HepG2 (cell line): ENCODE data around the gene SSBP4. TPM values are rescaled to one million over a fixed set of nuclear protein-coding genes. Genes with fewer than 3 reads are reported as not detected.

Experiments used
- AFF4 ChIP-seq: sonication (generic); formaldehyde crosslinking; IDR thresholded peaks from 2 replicates; pipeline ENCODE4 v1.4.0; 2020; ENCODE audit warnings: missing genetic modification reagents
- EZH2 ChIP-seq: conservative IDR thresholded peaks from 2 replicates; pipeline ENCODE4 v1.6.1; 2012; ENCODE audit warnings: mild to moderate bottlenecking, low read depth, low read length, moderate library complexity
- FOSL1 ChIP-seq: sonication (generic); formaldehyde crosslinking; IDR thresholded peaks from 2 replicates; pipeline ENCODE4 v1.9.0; 2021; ENCODE audit warnings: missing genetic modification reagents, borderline replicate concordance
- ISL2 ChIP-seq: sonication (generic); formaldehyde crosslinking; IDR thresholded peaks from 2 replicates; pipeline ENCODE4 v1.5.0; 2020; ENCODE audit warnings: missing genetic modification reagents
- JUND ChIP-seq: sonication (generic); formaldehyde crosslinking; IDR thresholded peaks from 2 replicates; pipeline ENCODE4 v1.8.0; 2022; ENCODE audit warnings: mild to moderate bottlenecking, missing genetic modification reagents
- KDM6A ChIP-seq: IDR thresholded peaks from 2 replicates; pipeline ENCODE4 v1.6.1; 2016; ENCODE audit warnings: low read depth
- KLF9 ChIP-seq: IDR thresholded peaks from 2 replicates; pipeline ENCODE4 v1.6.1; 2016; ENCODE audit warnings: low read depth
- MEIS2 ChIP-seq: sonication (generic); formaldehyde crosslinking; IDR thresholded peaks from 2 replicates; pipeline ENCODE4 v1.9.0; 2021; ENCODE audit warnings: mild to moderate bottlenecking, missing genetic modification reagents
- NONO ChIP-seq, 2 experiments: fragments of 450-650 bp in 1 of 2; sonication (generic) in 1 of 2; formaldehyde crosslinking in 1 of 2; IDR thresholded peaks in 1 of 2; conservative IDR thresholded peaks in 1 of 2; 2 replicates each; pipeline versions ENCODE4 v1.6.1 to v1.8.0; 2017 to 2022; ENCODE audit warnings: mild to moderate bottlenecking in 1 of 2, missing genetic modification reagents in 1 of 2, moderate library complexity in 1 of 2
- PAXIP1 ChIP-seq: sonication (generic); formaldehyde crosslinking; conservative IDR thresholded peaks from 2 replicates; pipeline ENCODE4 v1.4.0; 2020; ENCODE audit warnings: mild to moderate bottlenecking, missing genetic modification reagents, moderate library complexity
- SCMH1 ChIP-seq: sonication (generic); formaldehyde crosslinking; IDR thresholded peaks from 2 replicates; pipeline ENCODE4 v1.9.0; 2021; ENCODE audit warnings: missing genetic modification reagents, mild to moderate bottlenecking, borderline replicate concordance
- TGIF2 ChIP-seq: IDR thresholded peaks from 2 replicates; pipeline ENCODE4 v1.6.1; 2016; ENCODE audit warnings: control low read depth, missing compliant biosample characterization
- ZNF180 ChIP-seq: sonication (generic); formaldehyde crosslinking; IDR thresholded peaks from 2 replicates; pipeline ENCODE4 v1.4.0; 2020; ENCODE audit warnings: low read depth, missing genetic modification reagents, borderline replicate concordance
- ZNF343 ChIP-seq: sonication (generic); formaldehyde crosslinking; IDR thresholded peaks from 2 replicates; pipeline ENCODE4 v1.4.0; 2020; ENCODE audit warnings: mild to moderate bottlenecking, missing genetic modification reagents
- ZNF737 ChIP-seq: sonication (generic); formaldehyde crosslinking; IDR thresholded peaks from 2 replicates; pipeline ENCODE4 v1.5.0; 2020; ENCODE audit warnings: missing genetic modification reagents, mild to moderate bottlenecking, borderline replicate concordance
- ZNF75D ChIP-seq: sonication (generic); formaldehyde crosslinking; IDR thresholded peaks from 2 replicates; pipeline ENCODE4 v1.8.1; 2023; ENCODE audit warnings: missing genetic modification reagents, mild to moderate bottlenecking, borderline replicate concordance
- ZSCAN5A ChIP-seq: sonication (generic); formaldehyde crosslinking; IDR thresholded peaks from 2 replicates; pipeline ENCODE4 v1.8.0; 2022; ENCODE audit warnings: mild to moderate bottlenecking, missing genetic modification reagents, borderline replicate concordance
- polyA plus RNA-seq, 8 experiments: library from polyadenylated mRNA; depleted of rRNA in 3 of 8; stranded (reverse) in 7 of 8; unstranded in 1 of 8; fragments of >200 nt; fragmentation: Illumina TruSeq in 4 of 8; extraction: Trizol in 4 of 8; gene quantifications; 2 replicates each; pipeline versions ENCODE4 v1.2.1 to v1.2.3, GENCODE V29; 2011 to 2016; ENCODE audit warnings: low read depth in 4 of 8, missing spikeins in 1 of 8, mixed read lengths in 1 of 8; ENCODE audit not compliant: insufficient read depth in 1 of 8
- total RNA-seq, 5 experiments: library from RNA; depleted of rRNA; stranded (reverse); fragments of >200 nt; fragmentation: Illumina TruSeq; extraction: Trizol; gene quantifications; 2 replicates each; pipeline ENCODE4 v1.2.3, GENCODE V29; 2016; ENCODE audit warnings: low read depth in 1 of 5
- TF ChIP-seq, protein P1 (sequence below): sonication (generic); formaldehyde crosslinking; IDR thresholded peaks from 2 replicates; pipeline ENCODE4 v1.4.0; 2020; ENCODE audit warnings: missing genetic modification reagents

Gene SSBP4
- total and polyA plus RNA-seq, 2 of the 13 experiments (the other 11 are each of a cell fraction or from before 2014, with no cell fraction given): 20.8 to 39.5 TPM

DNA sequence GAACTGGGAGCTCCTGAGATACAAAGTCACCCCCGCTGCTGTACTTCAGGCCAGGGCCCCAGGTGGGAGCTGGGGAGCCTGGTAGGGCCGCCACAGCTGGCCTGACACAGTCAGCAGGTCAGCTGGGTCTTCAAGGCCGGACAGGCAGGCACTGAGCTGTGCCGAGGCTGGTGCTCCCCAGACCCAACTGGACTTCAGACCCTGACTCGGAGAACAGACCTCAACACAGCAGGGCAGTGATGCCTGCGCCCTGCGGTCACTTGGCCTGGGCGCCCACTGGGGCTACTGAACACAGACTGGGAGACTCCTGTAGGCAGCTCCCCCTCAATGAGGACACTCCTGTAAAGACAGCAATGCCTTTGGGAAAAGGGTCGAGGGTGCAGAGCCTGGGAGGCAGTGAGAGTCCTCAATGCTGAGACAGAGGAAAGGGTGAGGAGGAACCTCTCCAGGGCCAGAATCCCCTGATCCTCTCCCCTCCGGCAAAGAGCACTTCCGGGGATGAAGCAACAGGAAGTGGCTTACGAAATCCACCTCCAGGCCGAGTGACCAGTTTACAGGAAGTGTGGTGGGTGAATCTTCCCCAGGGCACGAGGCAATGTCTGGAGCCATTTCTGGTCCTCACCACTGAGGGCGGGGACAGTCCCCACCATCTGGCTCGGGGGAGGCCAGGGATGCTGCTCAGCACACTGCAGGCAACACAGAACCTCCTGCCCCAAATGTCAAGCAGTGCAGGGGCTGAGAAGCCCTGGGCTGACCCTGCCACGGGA lies 59.5 kb downstream of the SSBP4 start (continued):
- TF ChIP-seq ZNF737 (CRISPR knock-in tag): peak; percentile 51; the same call in 1 of the 2 replicates
- TF ChIP-seq NONO (IDR thresholded peaks at IDR 0.05): no peak
- TF ChIP-seq NONO (CRISPR knock-in tag; conservative IDR thresholded peaks at IDR 0.05): peak; percentile 41; the same call in 1 of the 2 replicates
- TF ChIP-seq KLF9 (CRISPR knock-in tag): peak; percentile 83; the same call in 1 of the 2 replicates
- peak; percentile 86 for TF ChIP-seq PAXIP1 (CRISPR knock-in tag)
- peak; percentile 24; the same call in 1 of the 2 replicates for TF ChIP-seq KDM6A (CRISPR knock-in tag)
- peak; percentile 52; the same call in 1 of the 2 replicates for TF ChIP-seq MEIS2 (CRISPR knock-in tag)
- TF ChIP-seq ZNF180 (CRISPR knock-in tag): no peak
- no peak for TF ChIP-seq ZNF75D
- TF ChIP-seq EZH2: no peak
- 0 out of 2 replicates have a peak, but pooled peaks have one; percentile 35 for TF ChIP-seq ZNF343 (CRISPR knock-in tag)
- no peak for TF ChIP-seq FOSL1 (CRISPR knock-in tag)
- no peak for TF ChIP-seq ISL2 (CRISPR knock-in tag)
- TF ChIP-seq ZSCAN5A (CRISPR knock-in tag): no peak
- TF ChIP-seq JUND: 0 out of 2 replicates have a peak, but pooled peaks have one; percentile 33
- no peak for TF ChIP-seq SCMH1 (CRISPR knock-in tag)
- TF ChIP-seq TGIF2 (CRISPR knock-in tag): no peak; the same call in 1 of the 2 replicates
- TF ChIP-seq AFF4: no peak
- TF ChIP-seq, protein P1, sequence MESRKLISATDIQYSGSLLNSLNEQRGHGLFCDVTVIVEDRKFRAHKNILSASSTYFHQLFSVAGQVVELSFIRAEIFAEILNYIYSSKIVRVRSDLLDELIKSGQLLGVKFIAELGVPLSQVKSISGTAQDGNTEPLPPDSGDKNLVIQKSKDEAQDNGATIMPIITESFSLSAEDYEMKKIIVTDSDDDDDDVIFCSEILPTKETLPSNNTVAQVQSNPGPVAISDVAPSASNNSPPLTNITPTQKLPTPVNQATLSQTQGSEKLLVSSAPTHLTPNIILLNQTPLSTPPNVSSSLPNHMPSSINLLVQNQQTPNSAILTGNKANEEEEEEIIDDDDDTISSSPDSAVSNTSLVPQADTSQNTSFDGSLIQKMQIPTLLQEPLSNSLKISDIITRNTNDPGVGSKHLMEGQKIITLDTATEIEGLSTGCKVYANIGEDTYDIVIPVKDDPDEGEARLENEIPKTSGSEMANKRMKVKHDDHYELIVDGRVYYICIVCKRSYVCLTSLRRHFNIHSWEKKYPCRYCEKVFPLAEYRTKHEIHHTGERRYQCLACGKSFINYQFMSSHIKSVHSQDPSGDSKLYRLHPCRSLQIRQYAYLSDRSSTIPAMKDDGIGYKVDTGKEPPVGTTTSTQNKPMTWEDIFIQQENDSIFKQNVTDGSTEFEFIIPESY (CRISPR knock-in tag): peak; percentile 75
